ENCODE measurements around the gene FOXI2. TPM values are rescaled to one million over a fixed set of nuclear protein-coding genes. Genes with fewer than 3 reads are reported as not detected.

Gene FOXI2
- total RNA-seq, 2 experiments from 2014 or later = not detected

Other genes with a start within 250 kb of the FOXI2 start
- not detected for gene NPS, start 187.9 kb upstream of the FOXI2 start, total RNA-seq
- not detected for gene CLRN3, start 155.8 kb downstream of the FOXI2 start, total RNA-seq
- gene PTPRE, start 169.9 kb downstream of the FOXI2 start, total RNA-seq = 10 to 100 TPM; 23.0 to 31.6 TPM

Measured in activated CD4-positive, alpha-beta T cell treated with anti-CD3 and anti-CD28 coated beads for 36 hours (primary cell).